Mammary epithelial cell (primary cell): ENCODE measurements around the gene CDCA8.

ENCODE experiments used
- CTCF ChIP-seq, 2 donors: IDR thresholded peaks in 1 of 2; conservative IDR thresholded peaks in 1 of 2; 2 replicates each; pipeline ENCODE4 v1.5.1; 2011 to 2012; ENCODE audit warnings: inconsistent platforms in 2 of 2, low read length in 2 of 2, mild to moderate bottlenecking in 2 of 2, control low read depth in 1 of 2, low read depth in 1 of 2; ENCODE audit not compliant: insufficient read depth in 1 of 2; ENCODE audit errors: extremely low read depth in 1 of 2
- EZH2 ChIP-seq: IDR thresholded peaks from 2 replicates; pipeline ENCODE4 v1.6.1; 2012; ENCODE audit warnings: low read length, inconsistent platforms, borderline replicate concordance

DNA sequence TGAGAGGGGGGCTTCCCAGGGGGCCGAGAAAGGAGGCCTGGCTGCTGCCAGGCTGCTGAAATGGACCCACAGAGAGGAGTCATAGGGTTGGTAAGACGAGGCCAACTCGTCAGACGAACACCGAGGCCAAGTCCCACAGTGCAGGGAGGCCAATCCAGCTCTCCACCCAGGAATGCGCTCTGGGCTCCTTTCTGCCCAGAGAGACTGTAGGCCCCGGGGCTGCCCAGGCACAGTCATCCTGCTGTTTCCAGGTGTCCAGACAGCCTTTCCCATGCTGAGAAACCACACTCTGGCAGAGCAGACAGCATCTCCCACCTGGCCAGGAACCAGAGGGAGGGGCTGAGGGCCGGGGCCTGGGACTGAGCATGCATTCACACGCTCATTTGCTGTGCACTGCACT lies 30.9 kb upstream of the CDCA8 start:
- TF ChIP-seq CTCF (conservative IDR thresholded peaks at IDR 0.05 in 1 of 2, IDR thresholded peaks at IDR 0.05 in 1 of 2; ENCODE audit: extremely low read depth in 1 of 2, insufficient read depth in 1 of 2, low read depth in 1 of 2, low read length in 2 of 2) (no peak), EZH2 (no peak)
